CD14-positive monocyte (primary cell): Measurements from ENCODE around the gene ERBB4. TPM values are rescaled to one million over a fixed set of nuclear protein-coding genes. Genes with fewer than 3 reads are reported as not detected.

Source experiments
- DNase-seq, 3 donors: peaks; one replicate each; pipeline ENCODE4 v3.0.0-alpha.2; 2011 to 2022
- H2AFZ ChIP-seq: 2 replicates; pipeline ENCODE4 v1.6.0; 2012; ENCODE audit warnings: mild to moderate bottlenecking, low read depth, low read length, inconsistent platforms; ENCODE audit not compliant: insufficient read depth, poor library complexity, severe bottlenecking
- H3K27ac ChIP-seq, 2 donors: 1 replicate in 1 of 2; 2 replicates in 1 of 2; pipeline ENCODE4 v1.5.1; 2012 to 2013; ENCODE audit warnings: low read length in 2 of 2, control low read depth in 1 of 2, inconsistent platforms in 1 of 2, low read depth in 1 of 2, mild to moderate bottlenecking in 1 of 2
- H3K27me3 ChIP-seq, 2 donors: one replicate each; pipeline versions ENCODE4 v1.6.0 to v1.6.1; 2011 to 2013; ENCODE audit warnings: low read length in 2 of 2; ENCODE audit not compliant: control insufficient read depth in 2 of 2, insufficient read depth in 2 of 2
- H3K36me3 ChIP-seq, 2 donors: replicated peaks in 1 of 2; 1 replicate in 1 of 2; 2 replicates in 1 of 2; pipeline versions ENCODE4 v1.5.1 to v1.6.1; 2012 to 2013; ENCODE audit warnings: low read length in 2 of 2, control low read depth in 1 of 2, inconsistent platforms in 1 of 2, mild to moderate bottlenecking in 1 of 2; ENCODE audit not compliant: insufficient read depth in 2 of 2, control insufficient read depth in 1 of 2
- H3K4me1 ChIP-seq, 2 donors: 1 replicate in 1 of 2; 2 replicates in 1 of 2; pipeline versions ENCODE4 v1.5.1 to v1.6.1; 2012 to 2013; ENCODE audit warnings: low read length in 2 of 2, control low read depth in 1 of 2, inconsistent platforms in 1 of 2, mild to moderate bottlenecking in 1 of 2, moderate library complexity in 1 of 2; ENCODE audit not compliant: insufficient read depth in 2 of 2, control insufficient read depth in 1 of 2
- H3K4me2 ChIP-seq: replicated peaks from 2 replicates; pipeline ENCODE3; 2012; ENCODE audit warnings: low read length, moderate library complexity, mild to moderate bottlenecking; ENCODE audit not compliant: poor library complexity, severe bottlenecking; ENCODE audit errors: extremely low read depth
- H3K4me3 ChIP-seq, 3 experiments: fragments of 200-600 bp in 1 of 3; sonication (generic) in 1 of 3; replicated peaks in 1 of 3; 1 replicate in 2 of 3; 2 replicates in 1 of 3; pipeline ENCODE4 v1.5.1; 2011 to 2013; ENCODE audit warnings: low read length in 3 of 3, mild to moderate bottlenecking in 3 of 3, control low read depth in 2 of 3, low read depth in 2 of 3, inconsistent platforms in 1 of 3, moderate library complexity in 1 of 3
- H3K79me2 ChIP-seq: 2 replicates; pipeline ENCODE4 v1.6.0; 2012; ENCODE audit warnings: mild to moderate bottlenecking, control low read depth, inconsistent platforms, low read length, moderate library complexity; ENCODE audit not compliant: insufficient read depth
- H3K9ac ChIP-seq: 2 replicates; pipeline ENCODE4 v1.6.0; 2017; ENCODE audit warnings: low read length, mild to moderate bottlenecking; ENCODE audit not compliant: insufficient read depth, poor library complexity, severe bottlenecking
- H3K9me3 ChIP-seq, 2 donors: replicated peaks in 1 of 2; 1 replicate in 1 of 2; 2 replicates in 1 of 2; pipeline versions ENCODE4 v1.5.1 to v1.6.1; 2012 to 2013; ENCODE audit warnings: low read length in 2 of 2, control low read depth in 1 of 2; ENCODE audit not compliant: control insufficient read depth in 1 of 2, insufficient read depth in 1 of 2
- H4K20me1 ChIP-seq: 2 replicates; pipeline ENCODE4 v1.6.0; 2012; ENCODE audit warnings: mild to moderate bottlenecking, low read length, control low read depth, moderate library complexity; ENCODE audit not compliant: insufficient read depth
- H3K27ac Mint-ChIP-seq, 7 donors: one replicate each; pipeline ENCODE4 v1.8.0; 2020; ENCODE audit warnings: mild to moderate bottlenecking in 7 of 7, mixed read lengths in 7 of 7, moderate library complexity in 6 of 7, inconsistent platforms in 2 of 7
- H3K27me3 Mint-ChIP-seq, 3 donors: one replicate each; pipeline ENCODE4 v1.8.0; 2021 to 2022; ENCODE audit warnings: low read depth in 3 of 3, mild to moderate bottlenecking in 3 of 3, mixed read lengths in 3 of 3, moderate library complexity in 3 of 3, inconsistent platforms in 1 of 3
- H3K36me3 Mint-ChIP-seq, 2 donors: one replicate each; pipeline ENCODE4 v1.8.0; 2020; ENCODE audit warnings: mixed read lengths in 2 of 2, inconsistent platforms in 1 of 2, mild to moderate bottlenecking in 1 of 2
- H3K4me1 Mint-ChIP-seq: one replicate; pipeline ENCODE4 v1.8.0; 2020; ENCODE audit warnings: mild to moderate bottlenecking, mixed read lengths
- H3K4me3 Mint-ChIP-seq, 2 donors: one replicate each; pipeline ENCODE4 v1.8.0; 2020; ENCODE audit warnings: mild to moderate bottlenecking in 2 of 2, mixed read lengths in 2 of 2, moderate library complexity in 1 of 2
- H3K9me3 Mint-ChIP-seq, 7 donors: one replicate each; pipeline ENCODE4 v1.8.0; 2020 to 2022; ENCODE audit warnings: mixed read lengths in 7 of 7, mild to moderate bottlenecking in 6 of 7, moderate library complexity in 6 of 7, inconsistent platforms in 2 of 7
- WGBS: methylation state at CpG from one replicate; pipeline ENCODE4 v1.1.5; 2013; ENCODE audit warnings: missing lambda C conversion rate; ENCODE audit not compliant: insufficient coverage; 5-methylcytosine and 5-hydroxymethylcytosine counted together
- intact Hi-C, 2 donors: fragments of 100-400 bp; cut with micrococcal nuclease; formaldehyde crosslinking; loops; one replicate each; pipeline versions ENCODE4 v1.15.0 to v1.15.1; 2023
- polyA plus RNA-seq, 3 donors: library from polyadenylated mRNA; depleted of rRNA in 1 of 3; unstranded in 2 of 3; stranded (reverse) in 1 of 3; fragments of 300-500 nt in 2 of 3; fragments of >200 nt in 1 of 3; fragmentation: Illumina TruSeq in 2 of 3; gene quantifications; 1 replicate in 2 of 3; 2 replicates in 1 of 3; pipeline ENCODE4 v1.2.3, GENCODE V29; 2012 to 2021
- TF ChIP-seq, protein P1 (sequence below): fragments of 200-600 bp; IDR thresholded peaks from one replicate; pipeline ENCODE4 v1.8.0; 2022; ENCODE audit warnings: antibody characterized with exemption, mild to moderate bottlenecking

ERBB4 gene
- polyA plus RNA-seq, 3 donors = not detected

DNA sequence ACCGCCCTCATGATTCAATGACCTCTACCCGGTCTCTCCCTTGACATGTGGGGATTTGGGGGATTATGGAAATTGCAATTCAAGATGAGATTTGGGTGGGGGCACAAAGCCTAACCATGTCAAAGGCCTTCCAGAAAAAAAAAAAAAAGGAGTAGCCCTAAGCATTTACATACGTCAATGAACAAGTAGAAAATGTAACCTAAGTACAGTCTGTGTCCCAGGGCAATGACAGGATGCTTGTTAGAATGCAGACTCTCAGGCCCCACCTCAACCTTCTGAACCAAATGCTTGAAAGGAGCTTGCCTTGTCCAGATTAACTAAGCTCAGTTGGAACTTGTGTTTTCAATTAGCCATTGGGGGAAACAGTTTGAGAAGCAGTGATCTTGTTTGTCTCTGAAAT lies 1180.1 kb downstream of the ERBB4 start:
- no peak overlapping the region for H3K4me3 ChIP-seq
- no peaks in the 10 kb centered on the region for H3K4me1 Mint-ChIP-seq
- no peaks in the 10 kb centered on the region for H4K20me1 ChIP-seq
- H3K9ac ChIP-seq = no peak overlapping the region
- H3K27me3 Mint-ChIP-seq = no peaks in the 10 kb centered on the region
- TF ChIP-seq, protein P1, sequence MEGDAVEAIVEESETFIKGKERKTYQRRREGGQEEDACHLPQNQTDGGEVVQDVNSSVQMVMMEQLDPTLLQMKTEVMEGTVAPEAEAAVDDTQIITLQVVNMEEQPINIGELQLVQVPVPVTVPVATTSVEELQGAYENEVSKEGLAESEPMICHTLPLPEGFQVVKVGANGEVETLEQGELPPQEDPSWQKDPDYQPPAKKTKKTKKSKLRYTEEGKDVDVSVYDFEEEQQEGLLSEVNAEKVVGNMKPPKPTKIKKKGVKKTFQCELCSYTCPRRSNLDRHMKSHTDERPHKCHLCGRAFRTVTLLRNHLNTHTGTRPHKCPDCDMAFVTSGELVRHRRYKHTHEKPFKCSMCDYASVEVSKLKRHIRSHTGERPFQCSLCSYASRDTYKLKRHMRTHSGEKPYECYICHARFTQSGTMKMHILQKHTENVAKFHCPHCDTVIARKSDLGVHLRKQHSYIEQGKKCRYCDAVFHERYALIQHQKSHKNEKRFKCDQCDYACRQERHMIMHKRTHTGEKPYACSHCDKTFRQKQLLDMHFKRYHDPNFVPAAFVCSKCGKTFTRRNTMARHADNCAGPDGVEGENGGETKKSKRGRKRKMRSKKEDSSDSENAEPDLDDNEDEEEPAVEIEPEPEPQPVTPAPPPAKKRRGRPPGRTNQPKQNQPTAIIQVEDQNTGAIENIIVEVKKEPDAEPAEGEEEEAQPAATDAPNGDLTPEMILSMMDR = no peak
- no peak for DNase-seq
- WGBS = no CpG with 5 or more reads among the region's 3 CpGs
- no peak overlapping the region for H3K4me2 ChIP-seq
- no peaks in the 10 kb centered on the region for H3K36me3 Mint-ChIP-seq
- no peaks in the 10 kb centered on the region for H3K79me2 ChIP-seq
- H3K4me1 ChIP-seq = no peaks in the 10 kb centered on the region
- H3K27me3 ChIP-seq = no peaks in the 10 kb centered on the region
- no peak overlapping the region for H3K4me3 Mint-ChIP-seq
- H2AFZ ChIP-seq = no peak overlapping the region
- no peaks in the 10 kb centered on the region for H3K9me3 ChIP-seq
- no peak overlapping the region for H3K27ac ChIP-seq
- H3K27ac Mint-ChIP-seq = no peak overlapping the region
- H3K9me3 Mint-ChIP-seq = peaks cover 0 to 7% (median 2%) of the 10 kb centered on the region in 7 donors
- intact Hi-C loops = no loop called here
- H3K36me3 ChIP-seq = no peaks in the 10 kb centered on the region

DNA sequence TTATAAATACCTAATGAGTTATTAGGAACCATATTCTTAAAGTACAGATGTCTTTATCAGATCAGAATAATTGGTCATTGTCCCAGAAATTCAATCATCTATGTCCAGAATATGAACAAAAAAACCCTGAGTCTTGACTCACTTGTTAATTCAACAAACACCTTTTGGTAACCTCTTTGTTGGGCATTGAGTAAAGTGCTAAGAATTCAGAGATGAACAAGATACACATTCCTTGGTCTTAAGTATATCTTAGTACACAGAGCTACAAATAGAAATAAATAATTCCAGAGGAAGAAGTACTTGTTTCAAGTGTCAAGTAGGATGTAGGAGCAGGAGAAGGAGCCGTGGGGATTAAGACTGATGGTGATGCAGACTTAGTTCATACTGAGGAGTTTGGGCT lies 1184.1 kb downstream of the ERBB4 start:
- 60% methylated on average over 1 of the region's 1 CpG for WGBS
- Histone ChIP-seq H3K36me3 (no peaks in the 10 kb centered on the region), H3K9me3 (peaks cover 0 to 5% of the 10 kb centered on the region in 2 donors), H3K27ac (no peak overlapping the region), H3K79me2 (no peaks in the 10 kb centered on the region), H3K4me2 (no peak overlapping the region), H3K27me3 (no peaks in the 10 kb centered on the region), H3K9ac (no peak overlapping the region), H3K4me1 (no peaks in the 10 kb centered on the region), H4K20me1 (no peaks in the 10 kb centered on the region), H3K4me3 (no peak overlapping the region), H2AFZ (no peak overlapping the region)
- Mint-ChIP-seq H3K27me3 (no peaks in the 10 kb centered on the region), H3K27ac (no peak overlapping the region), H3K9me3 (peaks cover 0 to 7% (median 2%) of the 10 kb centered on the region in 7 donors), H3K4me3 (no peak overlapping the region), H3K36me3 (no peaks in the 10 kb centered on the region), H3K4me1 (no peaks in the 10 kb centered on the region)
- DNase-seq = no peak
- intact Hi-C loops = no loop called here
- TF ChIP-seq, protein P1 = no peak
